GM23338 (cell line): ENCODE results near the gene SUSD4.

Source experiments
- CREB1 ChIP-seq: fragments of 250-450 bp; sonication (Bioruptor Pico); IDR thresholded peaks from 2 replicates; pipeline ENCODE4 v1.5.0; 2020; ENCODE audit warnings: low read depth, mild to moderate bottlenecking, moderate library complexity
- EZH2 ChIP-seq: fragments of 200-600 bp; sonication (generic); IDR thresholded peaks from one replicate; pipeline ENCODE4 v1.8.0; 2017; ENCODE audit warnings: antibody characterized with exemption, mild to moderate bottlenecking, low read depth; ENCODE audit not compliant: unreplicated experiment
- EZH2phosphoT487 ChIP-seq: fragments of 200-600 bp; sonication (generic); IDR thresholded peaks from one replicate; pipeline ENCODE4 v1.8.1; 2018; ENCODE audit warnings: antibody characterized with exemption; ENCODE audit not compliant: unreplicated experiment
- POLR2AphosphoS5 ChIP-seq: IDR thresholded peaks from 2 replicates; pipeline ENCODE4 v1.6.1; 2016; ENCODE audit warnings: antibody characterized with exemption, low read depth
- STAT1 ChIP-seq: IDR thresholded peaks from one replicate; pipeline ENCODE4 v1.6.1; 2016; ENCODE audit warnings: antibody characterized with exemption; ENCODE audit not compliant: unreplicated experiment
- ZNF331 ChIP-seq: fragments of 250-450 bp; sonication (Bioruptor Pico); IDR thresholded peaks from 2 replicates; pipeline ENCODE4 v1.5.0; 2020; ENCODE audit warnings: low read depth, mild to moderate bottlenecking, moderate library complexity
- TF ChIP-seq, protein P1 (sequence below), 2 experiments: fragments of 200-600 bp in 1 of 2; sonication (generic) in 1 of 2; conservative IDR thresholded peaks; 2 replicates each; pipeline versions ENCODE4 v1.5.1 to v1.6.1; 2016 to 2017; ENCODE audit warnings: antibody characterized with exemption in 2 of 2, low read depth in 2 of 2, mild to moderate bottlenecking in 2 of 2, moderate library complexity in 1 of 2
- TF ChIP-seq, protein P2 (sequence below): IDR thresholded peaks from one replicate; pipeline ENCODE4 v1.6.1; 2018; ENCODE audit warnings: antibody characterized with exemption; ENCODE audit not compliant: unreplicated experiment
- TF ChIP-seq, protein P3 (sequence below): fragments of 250-450 bp; sonication (Bioruptor Pico); IDR thresholded peaks from 2 replicates; pipeline ENCODE4 v1.5.0; 2020; ENCODE audit warnings: mild to moderate bottlenecking, moderate library complexity

DNA sequence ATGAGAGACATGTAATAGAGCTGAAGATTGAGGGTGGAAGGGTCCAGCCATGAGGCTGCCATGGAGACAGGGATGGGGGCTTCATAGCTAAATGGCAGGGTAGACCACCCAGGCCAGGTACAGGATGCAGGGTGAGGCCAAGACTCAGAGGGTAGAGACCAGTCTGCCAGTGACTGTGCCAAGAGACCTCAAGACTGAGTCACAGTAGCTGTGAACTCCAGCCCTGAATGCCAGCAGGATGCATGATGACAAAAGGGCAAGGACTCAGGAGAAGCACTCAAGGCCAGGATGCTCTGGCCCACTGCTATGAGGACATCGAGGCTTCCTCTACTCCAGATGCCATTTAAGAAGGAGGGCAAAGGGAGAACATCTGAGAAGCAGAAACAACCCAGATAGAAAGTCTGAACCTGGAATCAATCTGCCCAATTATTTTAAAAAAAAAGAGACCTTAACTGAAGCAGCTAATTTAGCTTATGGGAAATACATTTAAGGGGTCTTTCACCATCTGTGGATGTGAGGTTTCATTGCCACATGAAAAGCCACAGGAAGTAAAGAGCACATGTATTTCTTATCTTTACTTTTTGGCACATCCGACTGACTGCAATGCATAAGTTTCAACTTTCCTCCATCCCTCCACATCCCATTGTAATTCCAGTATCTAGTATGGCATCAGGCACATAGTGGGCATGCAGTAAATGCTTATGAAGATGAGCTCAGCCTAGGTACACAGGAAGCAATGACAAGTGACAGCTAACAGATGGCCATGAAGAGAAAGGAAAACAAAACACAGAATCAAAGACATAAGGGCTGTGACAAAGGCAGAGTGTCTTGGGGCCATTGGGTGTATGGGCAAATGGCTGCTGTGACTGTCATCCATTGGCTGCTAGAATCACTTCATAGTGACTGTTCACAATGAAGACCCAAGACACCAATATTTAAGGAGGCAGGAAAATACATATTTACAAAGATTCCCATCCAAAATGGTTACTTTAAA lies 40.2 kb downstream of the SUSD4 start:
- TF ChIP-seq POLR2AphosphoS5 (no peak), ZNF331 (CRISPR knock-in tag) (no peak), EZH2 (no peak), CREB1 (CRISPR knock-in tag) (no peak), STAT1 (no peak), EZH2phosphoT487 (no peak)
- TF ChIP-seq, protein P1, sequence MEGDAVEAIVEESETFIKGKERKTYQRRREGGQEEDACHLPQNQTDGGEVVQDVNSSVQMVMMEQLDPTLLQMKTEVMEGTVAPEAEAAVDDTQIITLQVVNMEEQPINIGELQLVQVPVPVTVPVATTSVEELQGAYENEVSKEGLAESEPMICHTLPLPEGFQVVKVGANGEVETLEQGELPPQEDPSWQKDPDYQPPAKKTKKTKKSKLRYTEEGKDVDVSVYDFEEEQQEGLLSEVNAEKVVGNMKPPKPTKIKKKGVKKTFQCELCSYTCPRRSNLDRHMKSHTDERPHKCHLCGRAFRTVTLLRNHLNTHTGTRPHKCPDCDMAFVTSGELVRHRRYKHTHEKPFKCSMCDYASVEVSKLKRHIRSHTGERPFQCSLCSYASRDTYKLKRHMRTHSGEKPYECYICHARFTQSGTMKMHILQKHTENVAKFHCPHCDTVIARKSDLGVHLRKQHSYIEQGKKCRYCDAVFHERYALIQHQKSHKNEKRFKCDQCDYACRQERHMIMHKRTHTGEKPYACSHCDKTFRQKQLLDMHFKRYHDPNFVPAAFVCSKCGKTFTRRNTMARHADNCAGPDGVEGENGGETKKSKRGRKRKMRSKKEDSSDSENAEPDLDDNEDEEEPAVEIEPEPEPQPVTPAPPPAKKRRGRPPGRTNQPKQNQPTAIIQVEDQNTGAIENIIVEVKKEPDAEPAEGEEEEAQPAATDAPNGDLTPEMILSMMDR (conservative IDR thresholded peaks at IDR 0.05; ENCODE audit: low read depth in 2 of 2) = no peak
- TF ChIP-seq, protein P2, sequence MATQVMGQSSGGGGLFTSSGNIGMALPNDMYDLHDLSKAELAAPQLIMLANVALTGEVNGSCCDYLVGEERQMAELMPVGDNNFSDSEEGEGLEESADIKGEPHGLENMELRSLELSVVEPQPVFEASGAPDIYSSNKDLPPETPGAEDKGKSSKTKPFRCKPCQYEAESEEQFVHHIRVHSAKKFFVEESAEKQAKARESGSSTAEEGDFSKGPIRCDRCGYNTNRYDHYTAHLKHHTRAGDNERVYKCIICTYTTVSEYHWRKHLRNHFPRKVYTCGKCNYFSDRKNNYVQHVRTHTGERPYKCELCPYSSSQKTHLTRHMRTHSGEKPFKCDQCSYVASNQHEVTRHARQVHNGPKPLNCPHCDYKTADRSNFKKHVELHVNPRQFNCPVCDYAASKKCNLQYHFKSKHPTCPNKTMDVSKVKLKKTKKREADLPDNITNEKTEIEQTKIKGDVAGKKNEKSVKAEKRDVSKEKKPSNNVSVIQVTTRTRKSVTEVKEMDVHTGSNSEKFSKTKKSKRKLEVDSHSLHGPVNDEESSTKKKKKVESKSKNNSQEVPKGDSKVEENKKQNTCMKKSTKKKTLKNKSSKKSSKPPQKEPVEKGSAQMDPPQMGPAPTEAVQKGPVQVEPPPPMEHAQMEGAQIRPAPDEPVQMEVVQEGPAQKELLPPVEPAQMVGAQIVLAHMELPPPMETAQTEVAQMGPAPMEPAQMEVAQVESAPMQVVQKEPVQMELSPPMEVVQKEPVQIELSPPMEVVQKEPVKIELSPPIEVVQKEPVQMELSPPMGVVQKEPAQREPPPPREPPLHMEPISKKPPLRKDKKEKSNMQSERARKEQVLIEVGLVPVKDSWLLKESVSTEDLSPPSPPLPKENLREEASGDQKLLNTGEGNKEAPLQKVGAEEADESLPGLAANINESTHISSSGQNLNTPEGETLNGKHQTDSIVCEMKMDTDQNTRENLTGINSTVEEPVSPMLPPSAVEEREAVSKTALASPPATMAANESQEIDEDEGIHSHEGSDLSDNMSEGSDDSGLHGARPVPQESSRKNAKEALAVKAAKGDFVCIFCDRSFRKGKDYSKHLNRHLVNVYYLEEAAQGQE = no peak
- TF ChIP-seq, protein P3, sequence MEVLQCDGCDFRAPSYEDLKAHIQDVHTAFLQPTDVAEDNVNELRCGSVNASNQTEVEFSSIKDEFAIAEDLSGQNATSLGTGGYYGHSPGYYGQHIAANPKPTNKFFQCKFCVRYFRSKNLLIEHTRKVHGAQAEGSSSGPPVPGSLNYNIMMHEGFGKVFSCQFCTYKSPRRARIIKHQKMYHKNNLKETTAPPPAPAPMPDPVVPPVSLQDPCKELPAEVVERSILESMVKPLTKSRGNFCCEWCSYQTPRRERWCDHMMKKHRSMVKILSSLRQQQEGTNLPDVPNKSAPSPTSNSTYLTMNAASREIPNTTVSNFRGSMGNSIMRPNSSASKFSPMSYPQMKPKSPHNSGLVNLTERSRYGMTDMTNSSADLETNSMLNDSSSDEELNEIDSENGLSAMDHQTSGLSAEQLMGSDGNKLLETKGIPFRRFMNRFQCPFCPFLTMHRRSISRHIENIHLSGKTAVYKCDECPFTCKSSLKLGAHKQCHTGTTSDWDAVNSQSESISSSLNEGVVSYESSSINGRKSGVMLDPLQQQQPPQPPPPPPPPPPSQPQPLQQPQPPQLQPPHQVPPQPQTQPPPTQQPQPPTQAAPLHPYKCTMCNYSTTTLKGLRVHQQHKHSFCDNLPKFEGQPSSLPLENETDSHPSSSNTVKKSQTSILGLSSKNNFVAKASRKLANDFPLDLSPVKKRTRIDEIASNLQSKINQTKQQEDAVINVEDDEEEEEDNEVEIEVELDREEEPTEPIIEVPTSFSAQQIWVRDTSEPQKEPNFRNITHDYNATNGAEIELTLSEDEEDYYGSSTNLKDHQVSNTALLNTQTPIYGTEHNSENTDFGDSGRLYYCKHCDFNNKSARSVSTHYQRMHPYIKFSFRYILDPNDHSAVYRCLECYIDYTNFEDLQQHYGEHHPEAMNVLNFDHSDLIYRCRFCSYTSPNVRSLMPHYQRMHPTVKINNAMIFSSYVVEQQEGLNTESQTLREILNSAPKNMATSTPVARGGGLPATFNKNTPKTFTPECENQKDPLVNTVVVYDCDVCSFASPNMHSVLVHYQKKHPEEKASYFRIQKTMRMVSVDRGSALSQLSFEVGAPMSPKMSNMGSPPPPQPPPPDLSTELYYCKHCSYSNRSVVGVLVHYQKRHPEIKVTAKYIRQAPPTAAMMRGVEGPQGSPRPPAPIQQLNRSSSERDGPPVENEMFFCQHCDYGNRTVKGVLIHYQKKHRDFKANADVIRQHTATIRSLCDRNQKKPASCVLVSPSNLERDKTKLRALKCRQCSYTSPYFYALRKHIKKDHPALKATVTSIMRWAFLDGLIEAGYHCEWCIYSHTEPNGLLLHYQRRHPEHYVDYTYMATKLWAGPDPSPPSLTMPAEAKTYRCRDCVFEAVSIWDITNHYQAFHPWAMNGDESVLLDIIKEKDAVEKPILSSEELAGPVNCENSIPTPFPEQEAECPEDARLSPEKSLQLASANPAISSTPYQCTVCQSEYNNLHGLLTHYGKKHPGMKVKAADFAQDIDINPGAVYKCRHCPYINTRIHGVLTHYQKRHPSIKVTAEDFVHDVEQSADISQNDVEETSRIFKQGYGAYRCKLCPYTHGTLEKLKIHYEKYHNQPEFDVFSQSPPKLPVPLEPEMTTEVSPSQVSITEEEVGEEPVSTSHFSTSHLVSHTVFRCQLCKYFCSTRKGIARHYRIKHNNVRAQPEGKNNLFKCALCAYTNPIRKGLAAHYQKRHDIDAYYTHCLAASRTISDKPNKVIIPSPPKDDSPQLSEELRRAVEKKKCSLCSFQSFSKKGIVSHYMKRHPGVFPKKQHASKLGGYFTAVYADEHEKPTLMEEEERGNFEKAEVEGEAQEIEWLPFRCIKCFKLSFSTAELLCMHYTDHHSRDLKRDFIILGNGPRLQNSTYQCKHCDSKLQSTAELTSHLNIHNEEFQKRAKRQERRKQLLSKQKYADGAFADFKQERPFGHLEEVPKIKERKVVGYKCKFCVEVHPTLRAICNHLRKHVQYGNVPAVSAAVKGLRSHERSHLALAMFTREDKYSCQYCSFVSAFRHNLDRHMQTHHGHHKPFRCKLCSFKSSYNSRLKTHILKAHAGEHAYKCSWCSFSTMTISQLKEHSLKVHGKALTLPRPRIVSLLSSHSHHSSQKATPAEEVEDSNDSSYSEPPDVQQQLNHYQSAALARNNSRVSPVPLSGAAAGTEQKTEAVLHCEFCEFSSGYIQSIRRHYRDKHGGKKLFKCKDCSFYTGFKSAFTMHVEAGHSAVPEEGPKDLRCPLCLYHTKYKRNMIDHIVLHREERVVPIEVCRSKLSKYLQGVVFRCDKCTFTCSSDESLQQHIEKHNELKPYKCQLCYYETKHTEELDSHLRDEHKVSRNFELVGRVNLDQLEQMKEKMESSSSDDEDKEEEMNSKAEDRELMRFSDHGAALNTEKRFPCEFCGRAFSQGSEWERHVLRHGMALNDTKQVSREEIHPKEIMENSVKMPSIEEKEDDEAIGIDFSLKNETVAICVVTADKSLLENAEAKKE (CRISPR knock-in tag) = no peak
